Astrocyte (in vitro differentiated cells and primary cell): ENCODE measurements around the gene CPED1.

Experiments used
- CTCF ChIP-seq: IDR thresholded peaks from 2 replicates; pipeline ENCODE4 v1.5.1; 2011; ENCODE audit warnings: low read depth, mild to moderate bottlenecking, inconsistent platforms, low read length, moderate library complexity; ENCODE audit not compliant: insufficient read depth
- EZH2 ChIP-seq: IDR thresholded peaks from 2 replicates; pipeline ENCODE4 v1.6.1; 2012; ENCODE audit warnings: mild to moderate bottlenecking, low read length, inconsistent platforms; ENCODE audit not compliant: insufficient read depth

GRCh38 chr7:121195874-121196273 is 207.4 kb downstream of the CPED1 start:
- TF ChIP-seq CTCF (no peak), EZH2 (no peak)
